SK-N-SH (cell line): Measurements from ENCODE around the gene AGGF1.

Experiments used
- CHD2 ChIP-seq: fragments of 150-350 bp; IDR thresholded peaks from 2 replicates; pipeline ENCODE4 v1.6.1; 2018; ENCODE audit warnings: low read length; ENCODE audit not compliant: partially characterized antibody
- CTCF ChIP-seq: fragments of 200-600 bp; sonication (generic); IDR thresholded peaks from 2 replicates; pipeline ENCODE4 v1.6.1; 2017; ENCODE audit warnings: antibody characterized with exemption, mild to moderate bottlenecking, moderate library complexity
- EP300 ChIP-seq, 2 experiments: IDR thresholded peaks; 2 replicates each; pipeline versions ENCODE4 v1.4.0 to v1.6.1; 2012; ENCODE audit warnings: borderline replicate concordance in 1 of 2, low read depth in 1 of 2, low read length in 1 of 2
- EZH2phosphoT487 ChIP-seq: fragments of 200-600 bp; sonication (generic); IDR thresholded peaks from 2 replicates; pipeline ENCODE4 v1.6.1; 2017; ENCODE audit warnings: low read depth, mixed run types, mild to moderate bottlenecking, antibody characterized with exemption, moderate library complexity, borderline replicate concordance
- GATA2 ChIP-seq: sonication (generic); formaldehyde crosslinking; IDR thresholded peaks from 2 replicates; pipeline ENCODE4 v1.5.0; 2020; ENCODE audit warnings: mild to moderate bottlenecking, missing genetic modification reagents
- MAX ChIP-seq: IDR thresholded peaks from 2 replicates; pipeline ENCODE4 v1.4.0; 2012; ENCODE audit warnings: low read depth
- MXI1 ChIP-seq: IDR thresholded peaks from 2 replicates; pipeline ENCODE4 v1.6.1; 2012; ENCODE audit warnings: mild to moderate bottlenecking, low read depth, low read length, improper control_type of control experiment
- NFIC ChIP-seq: IDR thresholded peaks from 2 replicates; pipeline ENCODE4 v1.4.0; 2012; ENCODE audit warnings: borderline replicate concordance
- PBX3 ChIP-seq: IDR thresholded peaks from 2 replicates; pipeline ENCODE4; 2012
- POLR2AphosphoS5 ChIP-seq: IDR thresholded peaks from 2 replicates; pipeline ENCODE4 v1.6.1; 2012; ENCODE audit warnings: low read depth, low read length
- RCOR1 ChIP-seq: fragments of 150-350 bp; IDR thresholded peaks from 2 replicates; pipeline ENCODE4 v1.6.1; 2017; ENCODE audit warnings: antibody characterized with exemption, low read length
- RFX5 ChIP-seq: IDR thresholded peaks from 2 replicates; pipeline ENCODE4 v1.6.1; 2012; ENCODE audit warnings: mild to moderate bottlenecking, improper control_type of control experiment, low read length
- SMC3 ChIP-seq: IDR thresholded peaks from 2 replicates; pipeline ENCODE4 v1.6.1; 2012; ENCODE audit warnings: low read depth, low read length, improper control_type of control experiment
- TAF1 ChIP-seq: IDR thresholded peaks from 2 replicates; pipeline ENCODE4 v1.6.1; 2012; ENCODE audit warnings: low read depth, mild to moderate bottlenecking, low read length, moderate library complexity, borderline replicate concordance

GRCh38 chr5:77065256-77065655, 35.1 kb downstream of the AGGF1 start:
- TF ChIP-seq GATA2 = no peak
- TF ChIP-seq CTCF = no peak
- no peak for TF ChIP-seq CHD2
- no peak for TF ChIP-seq TAF1
- no peak for TF ChIP-seq PBX3
- no peak for TF ChIP-seq EP300 (IDR thresholded peaks at IDR 0.05; ENCODE audit: borderline replicate concordance in 1 of 2, low read depth in 1 of 2, low read length in 1 of 2)
- no peak for TF ChIP-seq NFIC
- TF ChIP-seq POLR2AphosphoS5 = no peak
- no peak for TF ChIP-seq RFX5
- TF ChIP-seq SMC3 = no peak
- no peak for TF ChIP-seq MXI1
- TF ChIP-seq MAX = no peak
- TF ChIP-seq RCOR1 = no peak
- TF ChIP-seq EZH2phosphoT487 = no peak
